Measurements from ENCODE around the gene CDK5RAP3. TPM values are rescaled to one million over a fixed set of nuclear protein-coding genes. Genes with fewer than 3 reads are reported as not detected.
A peak's percentile ranks its signal among the peaks of the same experiment; 100 is the strongest.

The CDK5RAP3 gene
- total RNA-seq, 1 donor from 2014 or later, result 52.3 TPM

- peaks cover 7 to 12% of the 10 kb centered on the region in 2 donors for H3K4me1 ChIP-seq
- peak within 1 kb of the TSS; percentile 69 to 84 for H3K27ac ChIP-seq
- DNase-seq (ENCODE audit: low spot score in 2 of 2), result peak; percentile 94 to 98
- H3K4me3 ChIP-seq, result peak within 1 kb of the TSS; percentile 93 to 96
- intact Hi-C loops (cut with DNase I), result loop anchor here (1.0 to 10.0 kb wide), 4 partner anchors 29 to 163 kb away; partner anchors contain the start of genes CBX1, SCRN2, SNX11 and SP2
- TF ChIP-seq, protein P1, sequence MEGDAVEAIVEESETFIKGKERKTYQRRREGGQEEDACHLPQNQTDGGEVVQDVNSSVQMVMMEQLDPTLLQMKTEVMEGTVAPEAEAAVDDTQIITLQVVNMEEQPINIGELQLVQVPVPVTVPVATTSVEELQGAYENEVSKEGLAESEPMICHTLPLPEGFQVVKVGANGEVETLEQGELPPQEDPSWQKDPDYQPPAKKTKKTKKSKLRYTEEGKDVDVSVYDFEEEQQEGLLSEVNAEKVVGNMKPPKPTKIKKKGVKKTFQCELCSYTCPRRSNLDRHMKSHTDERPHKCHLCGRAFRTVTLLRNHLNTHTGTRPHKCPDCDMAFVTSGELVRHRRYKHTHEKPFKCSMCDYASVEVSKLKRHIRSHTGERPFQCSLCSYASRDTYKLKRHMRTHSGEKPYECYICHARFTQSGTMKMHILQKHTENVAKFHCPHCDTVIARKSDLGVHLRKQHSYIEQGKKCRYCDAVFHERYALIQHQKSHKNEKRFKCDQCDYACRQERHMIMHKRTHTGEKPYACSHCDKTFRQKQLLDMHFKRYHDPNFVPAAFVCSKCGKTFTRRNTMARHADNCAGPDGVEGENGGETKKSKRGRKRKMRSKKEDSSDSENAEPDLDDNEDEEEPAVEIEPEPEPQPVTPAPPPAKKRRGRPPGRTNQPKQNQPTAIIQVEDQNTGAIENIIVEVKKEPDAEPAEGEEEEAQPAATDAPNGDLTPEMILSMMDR (IDR thresholded peaks at IDR 0.05), result peak in 1 of 3 experiments; percentile 4
- H3K9me3 ChIP-seq, result no peaks in the 10 kb centered on the region
- H3K36me3 ChIP-seq, result peaks cover 0 to 13% of the 10 kb centered on the region in 2 donors
- no peaks in the 10 kb centered on the region for H3K27me3 ChIP-seq
Observed at GRCh38 chr17:47941246-47942095, 29.4 kb upstream of the CDK5RAP3 start, which contains the start of gene PNPO. TSS of gene PNPO (plus strand) at chr17:47941571. CDS start at chr17:47941676, 105 bp downstream.

DNA sequence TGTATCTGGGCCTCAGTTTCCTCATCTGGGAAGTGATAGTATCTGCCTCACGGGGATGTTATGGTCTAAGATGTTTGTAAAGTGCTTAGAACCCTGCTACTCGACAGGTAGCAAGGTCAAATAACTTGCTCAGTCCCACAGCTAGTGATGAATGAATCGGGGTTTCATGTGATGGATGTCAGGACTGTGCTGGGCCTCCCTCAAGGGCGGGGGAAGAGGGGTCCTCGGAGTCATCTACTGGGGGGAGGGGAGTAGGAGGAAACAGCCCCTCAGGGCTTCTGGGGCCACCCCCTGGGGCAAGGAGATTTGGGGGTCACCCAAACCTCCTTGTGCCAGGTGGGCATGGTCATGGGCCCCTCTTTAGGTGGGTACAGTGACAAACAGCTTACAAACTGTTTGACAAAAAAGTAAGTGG lies 28.8 kb upstream of the CDK5RAP3 start:
- no peaks in the 10 kb centered on the region for H3K27me3 ChIP-seq
- H3K36me3 ChIP-seq, result peaks cover 0 to 14% of the 10 kb centered on the region in 2 donors
- intact Hi-C loops (cut with DNase I), result loop anchor here (5.0 to 10.0 kb wide), 2 partner anchors 100 to 163 kb away; partner anchors contain the start of genes CBX1, SCRN2 and SNX11
- TF ChIP-seq, protein P1 (IDR thresholded peaks at IDR 0.05), result no peak
- DNase-seq (ENCODE audit: low spot score in 2 of 2), result no peak
- H3K4me3 ChIP-seq, result peak overlapping the region; percentile 93 to 96
- peak overlapping the region; percentile 69 to 84 for H3K27ac ChIP-seq
- H3K4me1 ChIP-seq, result peaks cover 7 to 12% of the 10 kb centered on the region in 2 donors
- H3K9me3 ChIP-seq, result no peaks in the 10 kb centered on the region

DNA sequence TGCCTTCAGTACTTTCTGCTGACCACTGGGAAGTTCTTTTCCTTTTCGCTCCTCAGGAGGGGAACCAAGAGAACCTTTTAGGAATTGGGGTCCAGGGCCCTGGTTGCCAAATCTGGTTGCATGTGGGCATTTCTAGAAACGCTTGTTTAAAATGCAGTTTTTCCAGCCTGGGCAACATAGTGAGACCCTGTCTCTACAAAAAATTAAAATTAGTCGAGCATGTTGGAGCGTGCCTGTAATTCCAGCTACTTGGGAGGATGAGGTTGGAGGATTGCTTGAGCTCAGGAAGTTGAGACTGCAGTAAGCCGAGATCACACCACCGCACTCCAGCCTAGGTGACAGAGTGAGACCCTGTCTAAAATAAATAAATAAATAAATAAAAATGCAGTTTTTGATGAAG lies 28.3 kb upstream of the CDK5RAP3 start:
- DNase-seq (ENCODE audit: low spot score in 2 of 2), result no peak
- intact Hi-C loops (cut with DNase I), result loop anchor here (5.0 to 10.0 kb wide), 2 partner anchors 100 to 162 kb away; partner anchors contain the start of genes CBX1, SCRN2 and SNX11
- Histone ChIP-seq H3K27me3 (no peaks in the 10 kb centered on the region), H3K9me3 (no peaks in the 10 kb centered on the region), H3K4me3 (peak overlapping the region; percentile 93 to 96), H3K36me3 (peaks cover 0 to 14% of the 10 kb centered on the region in 2 donors), H3K4me1 (peaks cover 7 to 12% of the 10 kb centered on the region in 2 donors), H3K27ac (no peak overlapping the region)
- TF ChIP-seq, protein P1 (IDR thresholded peaks at IDR 0.05), result no peak

- Histone ChIP-seq H3K4me1 (peaks cover 10 to 21% of the 10 kb centered on the region in 2 donors), H3K27ac (peak overlapping the region; percentile 40 to 63), H3K9me3 (no peaks in the 10 kb centered on the region), H3K36me3 (peaks cover 0 to 24% of the 10 kb centered on the region in 2 donors), H3K4me3 (no peak overlapping the region), H3K27me3 (no peaks in the 10 kb centered on the region)
- TF ChIP-seq, protein P1 (IDR thresholded peaks at IDR 0.05), result no peak
- intact Hi-C loops (cut with DNase I), result loop anchor here (10.0 kb wide), 1 partner anchor 160 kb away; the partner anchor contains the start of genes CBX1 and SNX11
- DNase-seq (ENCODE audit: low spot score in 2 of 2), result no peak
Observed at GRCh38 chr17:47945080-47945479, 25.8 kb upstream of the CDK5RAP3 start.

- Histone ChIP-seq H3K4me3 (no peak overlapping the region), H3K27ac (peak overlapping the region; percentile 42 to 63), H3K36me3 (peaks cover 0 to 24% of the 10 kb centered on the region in 2 donors), H3K27me3 (no peaks in the 10 kb centered on the region), H3K4me1 (peaks cover 10 to 20% of the 10 kb centered on the region in 2 donors), H3K9me3 (no peaks in the 10 kb centered on the region)
- no peak for DNase-seq (ENCODE audit: low spot score in 2 of 2)
- TF ChIP-seq, protein P1 (IDR thresholded peaks at IDR 0.05), result no peak
- intact Hi-C loops (cut with DNase I), result loop anchor here (10.0 kb wide), 1 partner anchor 159 kb away; the partner anchor contains the start of genes CBX1 and SNX11
Observed at GRCh38 chr17:47945529-47946508, 25.1 kb upstream of the CDK5RAP3 start.

Measured in ascending aorta (tissue), 2 donors.